Raji (cell line): ENCODE results near the gene TMEM9.

Source experiments
- POLR2A ChIP-seq: IDR thresholded peaks from 2 replicates; pipeline ENCODE4 v1.6.1; 2011; ENCODE audit warnings: low read depth, low read length, control low read depth; ENCODE audit not compliant: insufficient read depth

Gene TMEM9

GRCh38 chr1:201164645-201165044 lies 10.4 kb upstream of the TMEM9 start:
- TF ChIP-seq POLR2A: no peak

GRCh38 chr1:201163707-201164106 lies 9.4 kb upstream of the TMEM9 start:
- TF ChIP-seq POLR2A: no peak

GRCh38 chr1:201157949-201158348 lies 3.7 kb upstream of the TMEM9 start:
- TF ChIP-seq POLR2A: no peak

- no peak for TF ChIP-seq POLR2A
Measured at GRCh38 chr1:201156819-201157218, 2.5 kb upstream of the TMEM9 start.

GRCh38 chr1:201156346-201156745 lies 2.1 kb upstream of the TMEM9 start:
- TF ChIP-seq POLR2A: no peak

GRCh38 chr1:201155354-201155753 lies 1.1 kb upstream of the TMEM9 start:
- TF ChIP-seq POLR2A: no peak

- peak; percentile 48 for TF ChIP-seq POLR2A
Measured at GRCh38 chr1:201153474-201154388, 543 bp downstream of the TMEM9 start.

- TF ChIP-seq POLR2A: no peak
Measured at GRCh38 chr1:201149400-201149799, 4.9 kb downstream of the TMEM9 start.

- TF ChIP-seq POLR2A: no peak
Measured at GRCh38 chr1:201147396-201148015, 6.8 kb downstream of the TMEM9 start.

- TF ChIP-seq POLR2A: no peak
Measured at GRCh38 chr1:201146626-201147390, 7.5 kb downstream of the TMEM9 start.

- TF ChIP-seq POLR2A: no peak
Measured at GRCh38 chr1:201145816-201146215, 8.5 kb downstream of the TMEM9 start.

- no peak for TF ChIP-seq POLR2A
Measured at GRCh38 chr1:201145132-201145531, 9.1 kb downstream of the TMEM9 start.

GRCh38 chr1:201144701-201145100 lies 9.6 kb downstream of the TMEM9 start:
- no peak for TF ChIP-seq POLR2A

GRCh38 chr1:201143726-201144635 lies 10.3 kb downstream of the TMEM9 start:
- no peak for TF ChIP-seq POLR2A

GRCh38 chr1:201142849-201143725 lies 11.2 kb downstream of the TMEM9 start:
- TF ChIP-seq POLR2A: no peak
